HEK293 (cell line): Measurements from ENCODE around the gene DNMT3B.

Source experiments
- CTCF ChIP-seq: fragments of 450-650 bp; formaldehyde crosslinking; IDR thresholded peaks from 2 replicates; pipeline ENCODE4 v1.5.1; 2016; ENCODE audit warnings: missing biosample characterization, missing genetic modification characterization
- EGR2 ChIP-seq: fragments of 450-650 bp; formaldehyde crosslinking; IDR thresholded peaks from 2 replicates; pipeline ENCODE4 v1.5.1; 2016; ENCODE audit warnings: low read depth, missing biosample characterization, missing genetic modification characterization
- MZF1 ChIP-seq: fragments of 450-650 bp; formaldehyde crosslinking; IDR thresholded peaks from 2 replicates; pipeline ENCODE4 v1.5.1; 2017; ENCODE audit warnings: missing biosample characterization, missing genetic modification characterization, borderline replicate concordance
- ZBTB1 ChIP-seq: fragments of 450-650 bp; formaldehyde crosslinking; IDR thresholded peaks from 2 replicates; pipeline ENCODE4 v1.5.1; 2016; ENCODE audit warnings: missing biosample characterization, missing genetic modification characterization
- ZNF121 ChIP-seq: fragments of 450-650 bp; formaldehyde crosslinking; IDR thresholded peaks from 2 replicates; pipeline ENCODE4 v1.5.1; 2016; ENCODE audit warnings: missing biosample characterization, missing genetic modification characterization
- ZNF449 ChIP-seq: fragments of 450-650 bp; formaldehyde crosslinking; IDR thresholded peaks from 2 replicates; pipeline ENCODE4 v1.5.1; 2017; ENCODE audit warnings: missing biosample characterization, mild to moderate bottlenecking, missing genetic modification characterization, moderate library complexity

- no peak for TF ChIP-seq CTCF (tag by site-specific recombination)
- no peak for TF ChIP-seq MZF1 (tag by site-specific recombination)
- no peak for TF ChIP-seq EGR2
- no peak for TF ChIP-seq ZNF449 (tag by site-specific recombination)
- TF ChIP-seq ZNF121 (tag by site-specific recombination) = no peak
- no peak for TF ChIP-seq ZBTB1 (tag by site-specific recombination)
Observed at GRCh38 chr20:32790751-32791057, 28.5 kb downstream of the DNMT3B start.
